ENCODE measurements around the gene PKD1. TPM values are rescaled to one million over a fixed set of nuclear protein-coding genes. Genes with fewer than 3 reads are reported as not detected.
A peak's percentile ranks its signal among the peaks of the same experiment; 100 is the strongest.
"Not testable (repeated sequence)": the region's sequence is repeated elsewhere in the genome, so short reads cannot be mapped to it uniquely, and the experiment has no call there.

Gene PKD1
- total RNA-seq, 4 donors from 2014 or later = 168 to 376 (median 339) TPM

DNA sequence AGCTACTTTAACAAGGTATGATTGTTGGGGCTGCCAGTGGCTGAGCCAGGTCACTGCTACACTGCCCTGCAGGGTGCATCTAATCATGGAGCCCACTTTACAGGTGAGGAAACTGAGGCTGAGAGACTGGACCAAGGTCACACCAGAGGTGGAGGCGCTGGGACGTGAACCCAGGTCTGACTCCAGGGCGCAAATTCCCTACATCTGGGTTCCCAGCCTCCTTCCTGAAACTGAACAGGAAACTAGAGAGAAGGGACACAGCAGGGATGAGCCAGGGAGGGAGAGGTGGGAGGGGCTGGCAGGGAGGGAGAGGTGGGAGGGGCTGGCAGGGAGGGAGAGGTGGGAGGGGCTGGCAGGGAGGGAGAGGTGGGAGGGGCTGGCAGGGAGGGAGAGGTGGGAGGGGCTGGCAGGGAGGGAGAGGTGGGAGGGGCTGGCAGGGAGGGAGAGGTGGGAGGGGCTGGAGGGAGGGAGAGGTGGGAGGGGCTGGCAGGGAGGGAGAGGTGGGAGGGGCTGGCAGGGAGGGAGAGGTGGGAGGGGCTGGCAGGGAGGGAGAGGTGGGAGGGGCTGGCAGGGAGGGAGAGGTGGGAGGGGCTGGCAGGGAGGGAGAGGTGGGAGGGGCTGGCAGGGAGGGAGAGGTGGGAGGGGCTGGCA is 7.9 kb downstream of the PKD1 start:
- in situ Hi-C loops (cut with MboI; ENCODE audit: low sequenced_read_pairs in 4 of 4); H3K36me3 ChIP-seq; H3K9me3 ChIP-seq; intact Hi-C loops (cut with DNase I; ENCODE audit: low total_unique reads); H3K27me3 ChIP-seq: not testable (repeated sequence)
- DNase-seq (peak in 1 of 2 donors; percentile 62), ATAC-seq (peak; percentile 10 to 22)
- H3K4me3 ChIP-seq = peak overlapping the region in 2 of 4 donors; percentile 2 to 13
- peak overlapping the region; percentile 98 to 100 (median 98) for H3K27ac ChIP-seq
- peaks cover 55 to 86% of the 10 kb centered on the region in 2 donors for H3K4me1 ChIP-seq

DNA sequence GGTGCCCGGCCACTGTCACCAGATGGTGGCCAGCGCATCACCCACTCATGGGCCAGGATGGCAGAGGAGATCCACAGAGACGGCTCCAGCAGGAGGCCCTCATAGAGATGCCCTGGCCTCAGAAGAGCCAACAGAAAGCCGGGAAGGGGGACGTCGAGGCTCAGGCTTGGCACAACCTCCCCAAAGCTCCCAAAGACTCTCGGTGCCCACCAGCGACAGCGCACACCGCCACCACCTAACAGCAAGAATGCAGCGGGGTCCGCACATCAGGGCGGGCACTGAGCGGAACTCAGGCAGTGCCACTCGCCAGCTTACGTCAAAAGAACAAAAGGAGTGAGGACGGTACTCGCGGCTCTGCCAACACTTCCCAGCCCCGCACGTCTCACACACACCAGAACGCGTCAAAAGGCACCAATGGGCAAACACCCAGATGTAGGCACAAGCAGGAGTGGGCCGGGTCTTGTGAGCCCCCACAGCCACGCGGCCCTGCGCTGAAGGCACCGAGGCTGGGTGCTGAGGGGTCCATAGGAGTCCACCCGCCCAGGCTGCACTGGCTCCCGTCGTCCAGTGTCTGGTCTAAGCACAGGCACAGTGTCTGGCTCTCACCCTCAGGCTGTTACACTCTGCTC is 8.7 kb downstream of the PKD1 start:
- Histone ChIP-seq H3K4me1 (peaks cover 60 to 91% of the 10 kb centered on the region in 2 donors), H3K27ac (peak overlapping the region; percentile 98 to 100 (median 98)), H3K4me3 (peak overlapping the region; percentile 2 to 51 (median 12))
- H3K36me3 ChIP-seq; DNase-seq; H3K9me3 ChIP-seq; in situ Hi-C loops (cut with MboI; ENCODE audit: low sequenced_read_pairs in 4 of 4); H3K27me3 ChIP-seq; intact Hi-C loops (cut with DNase I; ENCODE audit: low total_unique reads); ATAC-seq: not testable (repeated sequence)

DNA sequence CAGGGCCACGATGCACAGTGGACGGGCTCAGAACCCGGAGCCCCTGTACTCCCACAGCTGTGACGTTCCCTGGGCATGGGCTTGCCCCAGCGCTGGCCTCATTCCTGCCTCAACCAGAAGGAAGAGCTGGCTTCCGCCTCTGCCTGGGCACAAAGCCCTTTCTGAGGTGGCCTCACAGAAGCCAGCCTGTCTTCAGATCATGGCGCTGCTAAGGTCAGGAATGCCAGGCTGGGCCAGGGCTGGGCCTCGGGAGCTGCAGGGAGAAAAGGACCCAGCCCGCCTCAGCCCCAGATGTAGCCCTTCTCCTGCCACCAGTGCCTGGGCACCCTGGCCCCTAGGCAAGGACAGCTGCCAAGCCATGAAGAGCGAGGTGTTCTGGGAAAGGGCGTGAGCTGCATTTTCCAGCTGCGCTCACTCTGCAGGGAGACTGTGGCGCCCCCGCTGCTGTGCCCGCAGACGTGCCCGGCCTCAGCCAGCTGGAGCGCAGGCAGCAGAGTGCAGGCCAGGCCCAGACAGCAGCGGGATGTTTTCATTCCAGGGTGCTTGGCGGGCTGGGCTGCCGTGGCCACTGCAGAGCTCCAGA is 9.4 kb downstream of the PKD1 start:
- Histone ChIP-seq H3K4me1 (peaks cover 65 to 91% of the 10 kb centered on the region in 2 donors), H3K4me3 (peak overlapping the region; percentile 11 to 51 (median 38)), H3K27ac (peak overlapping the region; percentile 98 to 100 (median 98))
- TF ChIP-seq POLR2A (IDR thresholded peaks at IDR 0.05) = peak in 1 of 2 donors; percentile 16
- in situ Hi-C loops (cut with MboI; ENCODE audit: low sequenced_read_pairs in 4 of 4); H3K9me3 ChIP-seq; H3K27me3 ChIP-seq; intact Hi-C loops (cut with DNase I; ENCODE audit: low total_unique reads); H3K36me3 ChIP-seq: not testable (repeated sequence)
- ATAC-seq (peak in 1 of 2 donors; percentile 9), DNase-seq (peak in 1 of 2 donors; percentile 70)

DNA sequence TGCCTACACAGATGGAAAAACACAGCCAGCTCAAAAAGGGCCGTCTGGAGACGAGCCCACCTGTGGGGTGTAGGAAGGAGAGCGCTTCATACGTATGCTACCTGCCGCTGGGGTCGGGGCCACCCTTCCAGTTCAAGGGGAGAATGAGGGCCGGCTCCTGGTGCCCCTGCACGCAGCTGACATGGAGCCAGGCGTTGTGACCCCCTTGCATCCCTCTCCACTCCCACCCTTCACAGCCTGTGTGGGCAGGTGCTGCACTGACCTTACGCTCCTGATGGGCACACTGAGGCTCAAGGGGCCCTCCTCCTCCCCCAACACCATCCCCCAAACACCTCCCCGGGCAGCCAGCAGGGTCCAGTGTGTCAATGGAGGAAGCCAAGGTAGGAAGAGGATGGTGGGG is 10.1 kb downstream of the PKD1 start:
- in situ Hi-C loops (cut with MboI; ENCODE audit: low sequenced_read_pairs in 4 of 4); intact Hi-C loops (cut with DNase I; ENCODE audit: low total_unique reads); H3K27me3 ChIP-seq; DNase-seq; ATAC-seq; H3K9me3 ChIP-seq; H3K36me3 ChIP-seq: not testable (repeated sequence)
- Histone ChIP-seq H3K4me3 (peak overlapping the region; percentile 51 to 58 (median 52)), H3K27ac (peak overlapping the region; percentile 98 to 100 (median 98)), H3K4me1 (peaks cover 71 to 91% of the 10 kb centered on the region in 2 donors)

DNA sequence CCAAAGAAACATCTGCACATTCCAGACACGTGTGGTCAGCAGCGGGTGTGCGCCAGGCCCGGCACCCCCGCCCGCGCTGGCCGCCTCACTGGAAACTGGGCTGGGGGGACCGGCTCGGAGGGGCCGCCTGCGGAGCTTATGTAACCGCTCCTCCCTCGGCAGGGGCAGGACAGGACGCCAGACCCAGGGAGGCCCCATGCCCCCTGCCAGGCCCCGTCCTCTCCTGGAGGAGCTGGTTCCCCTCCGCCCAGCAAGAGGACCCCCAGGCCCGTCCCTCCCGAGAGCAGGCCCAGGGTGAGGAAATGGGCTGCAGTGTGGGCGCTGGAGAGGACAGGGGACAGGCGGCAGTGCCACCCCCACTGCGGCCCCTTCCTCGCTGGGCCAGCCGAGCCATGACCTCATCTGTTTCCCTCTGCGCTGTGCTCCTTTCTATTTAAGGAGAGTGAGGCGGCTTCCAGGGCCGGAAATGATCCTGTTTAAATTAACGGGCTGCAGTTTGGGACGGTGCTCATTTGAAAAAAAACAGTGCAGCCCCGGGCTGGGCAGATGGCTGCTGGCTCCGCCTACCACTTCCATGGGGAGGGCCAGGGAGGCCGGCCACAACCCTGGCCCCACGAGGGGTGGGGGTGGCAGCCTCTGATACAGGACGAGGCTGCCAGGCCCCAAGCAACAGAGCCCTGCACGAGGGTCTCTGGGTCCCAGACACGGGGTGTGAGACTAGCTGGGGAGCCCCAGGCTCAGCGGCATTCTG is 10.8 kb downstream of the PKD1 start:
- Histone ChIP-seq H3K27ac (peak overlapping the region; percentile 98 to 100 (median 98)), H3K4me3 (peak overlapping the region; percentile 51 to 58 (median 52)), H3K4me1 (peaks cover 73 to 91% of the 10 kb centered on the region in 2 donors)
- H3K27me3 ChIP-seq; H3K9me3 ChIP-seq; H3K36me3 ChIP-seq; intact Hi-C loops (cut with DNase I; ENCODE audit: low total_unique reads); in situ Hi-C loops (cut with MboI; ENCODE audit: low sequenced_read_pairs in 4 of 4): not testable (repeated sequence)
- TF ChIP-seq POLR2A (IDR thresholded peaks at IDR 0.05) = peak; percentile 54 to 77
- ATAC-seq (peak; percentile 34 to 51), DNase-seq (peak; percentile 57 to 65)

DNA sequence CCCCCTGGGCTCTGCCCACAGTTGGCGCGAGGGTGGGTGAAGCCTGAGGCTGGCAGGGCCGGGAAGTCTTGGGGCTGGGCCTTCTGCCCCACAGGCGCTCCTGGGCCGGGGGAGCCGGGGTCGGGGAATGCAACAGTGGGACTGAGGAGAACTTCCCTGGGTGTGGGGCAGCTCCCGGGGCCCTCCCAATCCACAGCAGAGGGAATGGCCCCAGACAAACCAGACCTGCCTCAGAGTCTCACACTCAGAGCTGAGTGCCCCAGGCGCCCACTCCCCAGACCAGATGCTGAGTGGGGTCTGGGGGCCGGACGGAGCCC is 11.4 kb downstream of the PKD1 start:
- in situ Hi-C loops (cut with MboI; ENCODE audit: low sequenced_read_pairs in 4 of 4); H3K9me3 ChIP-seq; H3K27me3 ChIP-seq; intact Hi-C loops (cut with DNase I; ENCODE audit: low total_unique reads); DNase-seq; H3K36me3 ChIP-seq: not testable (repeated sequence)
- Histone ChIP-seq H3K4me1 (peaks cover 73 to 90% of the 10 kb centered on the region in 2 donors), H3K27ac (peak overlapping the region; percentile 98 to 100 (median 98)), H3K4me3 (peak overlapping the region; percentile 51 to 58 (median 52))
- peak in 1 of 2 donors; percentile 1 for ATAC-seq

DNA sequence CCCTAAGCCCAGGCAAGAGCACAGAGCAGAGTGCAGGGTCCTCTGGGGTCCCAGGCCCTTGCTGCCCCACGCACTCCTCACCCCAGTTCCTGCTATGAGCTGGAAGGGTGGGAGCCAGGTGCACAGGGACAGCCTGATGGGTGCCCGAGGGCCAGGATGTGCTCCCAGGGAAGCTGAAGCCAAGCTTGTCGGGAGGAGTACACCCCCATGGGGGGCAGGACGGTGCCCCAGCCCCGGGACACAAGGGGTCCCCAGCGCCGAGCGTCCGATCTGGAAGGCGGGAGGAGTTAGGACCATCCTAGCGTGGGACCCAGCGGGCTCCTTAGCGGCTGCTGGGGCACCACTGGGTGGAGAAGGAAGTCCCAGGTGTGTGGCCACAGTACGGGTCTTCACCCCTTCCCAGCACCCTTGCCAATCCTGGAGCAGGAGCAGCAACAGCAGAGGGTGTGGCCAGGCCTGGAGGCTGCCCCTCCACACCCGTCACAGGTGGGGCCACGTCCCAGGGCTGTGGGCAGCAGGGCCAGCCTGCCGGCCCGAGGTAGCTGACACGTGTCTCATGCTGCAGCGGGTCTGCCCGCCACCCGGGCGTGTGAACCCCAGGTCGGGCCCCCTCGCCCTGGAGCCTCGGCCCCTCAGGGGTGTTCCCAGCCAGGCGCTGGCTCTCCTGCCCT is 11.9 kb downstream of the PKD1 start:
- Histone ChIP-seq H3K4me3 (peak overlapping the region; percentile 51 to 58 (median 52)), H3K27ac (peak overlapping the region; percentile 98 to 100 (median 98)), H3K4me1 (peaks cover 74 to 91% of the 10 kb centered on the region in 2 donors)
- H3K36me3 ChIP-seq; H3K9me3 ChIP-seq; DNase-seq; in situ Hi-C loops (cut with MboI; ENCODE audit: low sequenced_read_pairs in 4 of 4); H3K27me3 ChIP-seq; intact Hi-C loops (cut with DNase I; ENCODE audit: low total_unique reads): not testable (repeated sequence)
- peak in 1 of 2 donors; percentile 4 for ATAC-seq
- TF ChIP-seq POLR2A (IDR thresholded peaks at IDR 0.05) = peak in 1 of 2 donors; percentile 24

DNA sequence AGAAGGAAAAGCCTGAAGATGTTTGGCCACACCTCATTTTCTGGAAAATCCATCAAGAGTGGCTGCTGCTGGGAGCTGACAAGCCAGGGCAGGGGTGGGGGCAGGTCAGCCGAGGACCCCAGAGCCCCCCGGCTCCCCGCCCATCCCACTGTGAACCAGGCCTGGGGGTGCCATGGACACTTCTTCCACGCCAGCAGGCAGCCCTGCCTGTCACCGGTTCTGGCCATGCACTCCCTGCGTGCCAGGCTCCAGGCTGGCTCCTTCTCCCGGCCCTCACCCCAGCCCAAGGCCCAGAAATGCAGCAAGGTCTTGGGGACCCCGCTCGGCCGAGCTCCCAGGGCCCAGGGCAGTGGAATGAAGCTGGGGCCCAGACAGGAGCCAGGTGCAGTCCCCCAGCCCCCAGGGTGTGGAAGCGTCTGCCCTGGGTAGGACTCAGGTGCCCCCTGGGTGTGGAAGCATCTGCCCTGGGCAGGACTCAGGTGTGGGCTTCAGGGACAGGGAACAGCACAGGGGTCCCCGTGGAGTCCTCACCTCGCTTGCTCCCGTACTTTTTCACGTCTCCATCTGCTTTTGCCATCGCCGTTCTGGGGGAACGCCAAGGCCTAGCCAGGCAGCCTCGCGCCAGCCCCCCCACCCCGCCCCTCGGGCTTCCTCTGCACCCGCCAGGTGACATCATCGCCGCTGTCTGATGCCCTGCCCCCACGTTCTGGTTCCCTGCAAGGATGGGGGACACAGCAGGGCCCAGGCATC is 12.6 kb downstream of the PKD1 start:
- not testable (repeated sequence) for DNase-seq
- peak overlapping the region; percentile 13 to 51 (median 25) for H3K4me3 ChIP-seq
- ATAC-seq = peak; percentile 13 to 19

More for the DNA sequence above, 12.6 kb downstream of the PKD1 start:
- H3K27me3 ChIP-seq; H3K9me3 ChIP-seq; in situ Hi-C loops (cut with MboI; ENCODE audit: low sequenced_read_pairs in 4 of 4); H3K36me3 ChIP-seq; intact Hi-C loops (cut with DNase I; ENCODE audit: low total_unique reads): not testable (repeated sequence)
- Histone ChIP-seq H3K27ac (peak overlapping the region; percentile 98 to 100 (median 98)), H3K4me1 (peaks cover 70 to 89% of the 10 kb centered on the region in 2 donors)
